ENCODE data around the gene SRR.

The SRR gene

GRCh38 chr17:2347805-2348685, 44.3 kb downstream of the SRR start:
- ChIA-PET CTCF (interaction anchor here (1.0 to 1.5 kb wide), 5 partner anchors 9 to 293 kb away, joined by 3 to 4 read pairs (median 3); partner anchors contain the start of gene HIC1), POLR2A (no interaction called here)
- DNase-seq (ENCODE audit: extremely low spot score), result no peak
- TF ChIP-seq, protein P1, sequence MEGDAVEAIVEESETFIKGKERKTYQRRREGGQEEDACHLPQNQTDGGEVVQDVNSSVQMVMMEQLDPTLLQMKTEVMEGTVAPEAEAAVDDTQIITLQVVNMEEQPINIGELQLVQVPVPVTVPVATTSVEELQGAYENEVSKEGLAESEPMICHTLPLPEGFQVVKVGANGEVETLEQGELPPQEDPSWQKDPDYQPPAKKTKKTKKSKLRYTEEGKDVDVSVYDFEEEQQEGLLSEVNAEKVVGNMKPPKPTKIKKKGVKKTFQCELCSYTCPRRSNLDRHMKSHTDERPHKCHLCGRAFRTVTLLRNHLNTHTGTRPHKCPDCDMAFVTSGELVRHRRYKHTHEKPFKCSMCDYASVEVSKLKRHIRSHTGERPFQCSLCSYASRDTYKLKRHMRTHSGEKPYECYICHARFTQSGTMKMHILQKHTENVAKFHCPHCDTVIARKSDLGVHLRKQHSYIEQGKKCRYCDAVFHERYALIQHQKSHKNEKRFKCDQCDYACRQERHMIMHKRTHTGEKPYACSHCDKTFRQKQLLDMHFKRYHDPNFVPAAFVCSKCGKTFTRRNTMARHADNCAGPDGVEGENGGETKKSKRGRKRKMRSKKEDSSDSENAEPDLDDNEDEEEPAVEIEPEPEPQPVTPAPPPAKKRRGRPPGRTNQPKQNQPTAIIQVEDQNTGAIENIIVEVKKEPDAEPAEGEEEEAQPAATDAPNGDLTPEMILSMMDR (IDR thresholded peaks at IDR 0.05; ENCODE audit: control extremely low read depth, extremely low read depth, low read depth, missing control alignments), result no peak

GRCh38 chr17:2351269-2351668, 47.5 kb downstream of the SRR start:
- ChIA-PET POLR2A (no interaction called here), CTCF (interaction anchor here (0.9 to 3.2 kb wide), 4 partner anchors 10 to 297 kb away, joined by 3 to 23 read pairs (median 5); partner anchors contain the start of genes HIC1 and TSR1)

DNA sequence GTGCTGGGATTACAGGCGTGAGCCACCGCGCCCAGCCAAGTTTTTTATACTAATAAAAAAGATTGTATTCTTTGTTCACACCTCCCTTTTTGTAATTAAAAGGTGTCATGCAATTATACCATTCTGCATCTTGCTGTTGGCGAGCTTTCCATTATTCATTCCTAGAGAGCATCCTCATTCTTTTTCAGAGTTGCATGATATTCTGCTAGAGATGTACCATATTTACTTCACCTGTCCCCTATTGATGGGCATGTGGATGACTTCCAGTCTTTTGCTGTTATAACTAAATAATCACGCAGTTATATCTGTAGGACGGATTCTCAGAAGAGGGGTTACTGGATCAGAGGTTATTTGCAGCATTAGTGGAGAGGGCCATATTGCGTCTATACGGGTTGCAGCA, 50.6 kb downstream of the SRR start:
- no peak for DNase-seq (ENCODE audit: extremely low spot score)
- TF ChIP-seq, protein P1 (IDR thresholded peaks at IDR 0.05; ENCODE audit: control extremely low read depth, extremely low read depth, low read depth, missing control alignments), result no peak
- ChIA-PET CTCF (interaction anchor here (1.0 to 3.3 kb wide), 11 partner anchors 12 to 300 kb away, joined by 3 to 56 read pairs (median 10); partner anchors contain the start of genes HIC1, SGSM2 and TSR1), POLR2A (no interaction called here)

More at GRCh38 chr17:2351269-2351668, 47.5 kb downstream of the SRR start:
- no peak for DNase-seq (ENCODE audit: extremely low spot score)
- TF ChIP-seq, protein P1 (IDR thresholded peaks at IDR 0.05; ENCODE audit: control extremely low read depth, extremely low read depth, low read depth, missing control alignments), result no peak

DNA sequence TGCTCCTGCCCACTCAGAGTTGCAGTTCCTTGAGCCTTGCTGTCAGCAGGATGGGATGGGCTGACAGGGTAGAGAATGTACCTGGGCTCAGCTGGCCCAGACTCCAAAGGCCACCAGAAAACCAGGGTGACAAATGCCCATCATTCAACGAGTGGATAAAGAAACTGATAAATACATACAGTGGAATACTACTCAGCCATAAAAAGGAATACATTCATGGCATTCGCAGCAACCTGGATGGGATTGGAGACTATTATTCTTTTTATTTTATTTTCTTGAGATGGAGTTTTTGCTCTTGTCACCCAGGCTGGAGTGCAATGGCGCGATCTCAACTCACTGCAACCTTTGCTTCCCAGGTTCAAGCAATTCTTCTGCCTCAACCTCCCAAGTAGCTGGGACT, 53.5 kb downstream of the SRR start:
- TF ChIP-seq, protein P1 (IDR thresholded peaks at IDR 0.05; ENCODE audit: control extremely low read depth, extremely low read depth, low read depth, missing control alignments), result no peak
- CTCF ChIA-PET, result no interaction called here
- POLR2A ChIA-PET, result no interaction called here
- DNase-seq (ENCODE audit: extremely low spot score), result no peak

- ChIA-PET CTCF (no interaction called here), POLR2A (no interaction called here)
- TF ChIP-seq, protein P1 (IDR thresholded peaks at IDR 0.05; ENCODE audit: control extremely low read depth, extremely low read depth, low read depth, missing control alignments), result no peak
- DNase-seq (ENCODE audit: extremely low spot score), result no peak
These were observed 54.2 kb downstream of the SRR start for GRCh38 chr17:2357931-2358434.

DNA sequence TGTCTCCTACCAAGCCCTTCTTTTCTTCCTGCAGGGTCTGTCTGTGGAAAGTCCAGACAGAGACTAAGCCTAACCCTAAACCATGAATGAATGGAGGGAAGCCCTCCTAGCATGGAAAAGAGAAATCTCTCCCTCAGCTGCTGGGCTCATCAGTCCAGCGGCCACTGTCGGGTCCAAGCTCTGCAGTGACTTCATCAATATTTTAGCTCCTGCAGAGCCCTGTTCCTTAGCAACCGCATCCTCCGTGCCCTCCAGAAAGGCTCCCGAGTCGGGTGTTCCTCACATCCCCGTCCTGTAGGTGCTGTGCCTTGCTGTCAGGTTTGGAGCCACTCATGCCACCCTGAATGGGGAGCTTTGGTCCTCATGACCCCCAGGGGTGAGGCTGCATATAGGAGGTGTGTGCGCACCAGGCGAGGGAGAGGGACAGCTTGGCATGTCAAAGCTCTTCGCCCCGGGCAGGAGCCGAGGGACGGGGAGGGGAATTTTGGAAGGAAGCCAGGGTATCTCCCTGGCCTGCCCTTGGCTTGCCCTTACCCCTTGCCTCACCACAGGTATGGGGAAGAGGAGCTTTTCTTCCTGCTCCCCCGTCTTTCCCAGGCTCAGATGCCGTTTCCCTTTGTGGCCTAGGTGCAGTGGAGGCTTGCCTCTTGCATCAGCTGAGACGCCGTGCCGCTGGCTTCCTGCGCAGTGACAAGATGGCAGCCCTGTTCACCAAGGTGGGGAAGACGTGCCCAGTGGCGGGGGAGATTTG, 57.4 kb downstream of the SRR start:
- ChIA-PET CTCF (interaction anchor here (1.2 to 2.8 kb wide), 7 partner anchors 8 to 303 kb away, joined by 3 to 23 read pairs (median 5); no protein-coding TSS in a partner anchor), POLR2A (no interaction called here)
- no peak for DNase-seq (ENCODE audit: extremely low spot score)
- TF ChIP-seq, protein P1 (IDR thresholded peaks at IDR 0.05; ENCODE audit: control extremely low read depth, extremely low read depth, low read depth, missing control alignments), result no peak

Measured in GM10248 (cell line).